Putamen (tissue), 1 donor: Measurements from ENCODE around the gene SYNJ2.

ENCODE experiments used
- DNase-seq: peaks from one replicate; pipeline ENCODE4 v3.0.0-alpha.2; 2016; ENCODE audit warnings: low spot score

Gene SYNJ2

DNA sequence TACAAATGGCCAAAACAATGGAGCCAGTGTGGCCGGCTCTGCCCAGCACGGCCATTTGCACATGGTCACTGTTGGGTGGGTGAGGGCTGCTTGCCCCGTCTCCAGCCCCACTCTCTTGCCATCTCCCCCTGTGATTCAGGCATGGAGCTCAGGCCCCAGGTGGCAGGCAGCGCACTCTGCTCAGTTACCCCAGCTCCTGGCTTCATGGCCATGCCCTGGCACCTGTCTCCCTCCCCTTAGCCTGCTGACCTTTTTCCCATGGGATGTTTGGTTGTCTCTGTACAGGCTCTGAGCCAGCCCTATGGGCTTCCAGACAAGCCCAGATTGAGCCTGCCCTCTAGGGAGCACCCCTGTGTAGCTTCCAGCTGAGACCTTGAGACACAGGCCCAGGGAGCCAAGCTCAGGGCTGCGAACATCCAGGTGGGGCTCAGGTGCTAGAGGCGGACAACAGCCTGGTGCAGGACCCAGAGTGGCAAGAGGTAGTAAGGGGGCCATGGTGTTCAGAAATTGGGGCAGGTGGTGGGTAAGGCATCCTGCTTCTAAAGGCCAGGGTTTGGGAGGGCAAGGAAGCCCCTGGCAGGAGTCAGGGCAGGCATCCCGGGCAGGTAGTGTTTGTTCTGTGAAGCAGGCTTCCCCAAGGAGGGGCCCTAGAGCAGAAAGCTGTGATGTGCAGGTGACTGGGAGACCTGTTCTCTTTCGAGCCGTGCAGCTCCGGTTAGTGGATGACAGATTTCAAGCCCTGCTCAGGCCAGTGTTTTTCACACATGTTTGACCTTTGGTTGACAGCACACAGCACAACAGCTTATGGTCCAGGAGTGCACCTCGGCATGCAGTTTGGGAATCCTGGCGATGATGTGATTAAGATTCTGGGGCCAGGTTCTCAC is 17.7 kb downstream of the SYNJ2 start:
- DNase-seq, result peak; percentile 91

DNA sequence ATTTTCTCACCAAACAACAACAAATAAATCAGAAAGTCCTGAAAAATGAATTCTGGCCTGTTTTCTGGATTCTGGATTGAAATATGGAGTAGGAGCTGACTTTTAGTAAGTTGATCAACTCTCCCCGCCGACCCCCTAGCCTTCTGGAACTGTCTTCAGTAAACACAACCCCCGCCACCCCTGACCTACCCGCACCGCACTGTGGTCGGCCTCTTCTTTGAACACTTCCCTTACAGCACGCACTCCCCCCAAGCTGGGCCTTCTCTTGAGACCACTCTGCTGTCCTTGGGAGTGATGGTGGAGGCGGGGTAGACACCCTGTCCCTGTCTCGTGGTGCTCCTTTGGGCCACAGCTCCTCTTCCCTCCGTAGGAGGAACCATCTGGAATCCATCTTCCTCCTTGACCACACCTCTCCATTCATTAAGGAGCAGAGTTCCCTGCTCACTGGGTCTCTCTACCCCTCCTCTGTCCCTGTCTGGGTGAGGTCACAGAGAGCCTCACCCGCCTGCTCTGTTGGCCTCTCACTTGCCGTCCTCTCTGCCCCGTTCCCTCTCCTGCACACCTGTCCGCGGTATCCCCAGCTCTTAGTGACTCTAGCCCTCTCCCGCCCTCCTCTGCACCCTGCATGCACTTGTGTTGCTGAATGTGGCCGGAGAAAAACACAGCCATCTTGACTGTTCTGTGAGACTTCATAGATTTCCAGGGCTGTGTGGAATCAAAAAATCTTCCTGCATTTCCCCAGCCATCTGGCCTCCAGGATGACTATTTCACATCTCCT is 19.1 kb downstream of the SYNJ2 start:
- no peak for DNase-seq

DNA sequence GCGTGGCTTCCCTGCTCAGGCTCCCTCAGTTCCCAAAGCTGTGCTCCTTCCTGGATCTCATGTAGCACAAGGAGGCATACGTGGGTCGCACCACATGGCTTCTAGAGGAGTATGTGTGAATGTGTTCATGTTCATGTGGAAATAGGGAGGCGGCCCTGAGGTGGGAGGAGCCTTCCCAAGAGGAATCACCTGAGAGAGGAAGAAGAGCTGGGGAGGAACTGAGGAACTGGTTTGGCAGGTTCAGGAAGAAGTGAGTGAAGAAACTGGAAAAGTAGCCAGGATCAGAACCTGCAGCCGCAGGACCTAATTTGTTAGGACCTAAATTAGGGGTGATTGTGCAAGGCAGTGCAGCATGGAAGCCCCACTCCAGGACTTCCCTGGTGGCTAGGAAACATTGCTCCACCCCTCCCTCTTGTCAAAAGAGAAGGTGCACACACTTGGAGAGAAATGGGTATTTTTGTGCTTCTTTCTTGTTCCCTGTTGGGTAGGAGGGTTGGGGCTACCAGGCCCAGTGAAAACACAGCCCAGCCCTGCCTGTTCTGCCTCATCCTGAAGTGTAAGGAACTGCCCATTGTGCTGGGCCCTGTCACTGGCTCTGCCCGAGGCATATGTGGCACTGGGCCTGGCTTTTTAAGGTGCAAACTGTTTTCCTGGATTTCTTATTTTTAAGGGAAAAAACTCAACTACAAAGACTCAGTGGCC is 20.7 kb downstream of the SYNJ2 start:
- no peak for DNase-seq

DNA sequence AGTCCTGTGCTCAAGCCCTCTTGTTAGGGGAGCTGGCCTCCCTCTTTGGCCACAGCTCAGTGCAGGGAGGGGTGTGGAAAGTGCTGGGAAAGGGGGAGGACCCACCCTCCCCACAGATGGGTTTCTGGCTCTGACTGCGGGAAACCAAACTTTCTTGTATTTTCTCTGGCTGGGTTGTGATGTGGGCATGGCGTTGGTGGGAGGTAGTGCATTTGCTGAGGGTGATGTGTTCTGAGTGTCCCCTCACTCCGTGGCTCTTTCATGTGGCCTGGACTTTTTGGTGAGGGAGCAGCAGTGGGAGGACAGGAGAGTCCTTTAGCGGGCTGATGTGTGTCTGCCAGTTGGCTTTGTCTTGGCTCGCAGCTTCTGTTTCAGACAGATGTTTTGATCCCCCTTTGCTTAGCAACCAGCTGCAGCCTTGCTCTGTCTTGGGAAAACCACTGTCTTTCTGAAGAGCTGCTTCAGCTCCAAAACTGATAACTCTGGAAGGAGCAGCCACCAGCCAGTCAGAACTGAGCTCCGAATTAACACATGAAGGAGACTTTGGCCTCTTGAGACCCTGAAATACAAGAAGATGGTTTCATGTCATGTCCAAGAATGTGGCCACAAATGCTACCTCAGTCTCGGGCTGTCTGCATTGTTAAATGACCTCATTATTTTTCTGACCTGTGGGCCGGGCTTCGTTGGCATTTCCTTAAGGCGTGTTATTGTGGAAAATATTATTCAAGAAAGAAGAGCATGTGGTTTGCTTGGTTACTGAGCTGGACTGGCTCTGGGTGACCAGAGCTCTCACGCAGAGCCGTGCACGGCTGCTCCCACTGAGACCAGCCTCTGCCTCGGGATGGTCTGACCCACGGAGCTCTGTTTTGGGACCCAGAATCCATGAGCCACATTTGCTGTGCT is 21.5 kb downstream of the SYNJ2 start:
- DNase-seq, result no peak

DNA sequence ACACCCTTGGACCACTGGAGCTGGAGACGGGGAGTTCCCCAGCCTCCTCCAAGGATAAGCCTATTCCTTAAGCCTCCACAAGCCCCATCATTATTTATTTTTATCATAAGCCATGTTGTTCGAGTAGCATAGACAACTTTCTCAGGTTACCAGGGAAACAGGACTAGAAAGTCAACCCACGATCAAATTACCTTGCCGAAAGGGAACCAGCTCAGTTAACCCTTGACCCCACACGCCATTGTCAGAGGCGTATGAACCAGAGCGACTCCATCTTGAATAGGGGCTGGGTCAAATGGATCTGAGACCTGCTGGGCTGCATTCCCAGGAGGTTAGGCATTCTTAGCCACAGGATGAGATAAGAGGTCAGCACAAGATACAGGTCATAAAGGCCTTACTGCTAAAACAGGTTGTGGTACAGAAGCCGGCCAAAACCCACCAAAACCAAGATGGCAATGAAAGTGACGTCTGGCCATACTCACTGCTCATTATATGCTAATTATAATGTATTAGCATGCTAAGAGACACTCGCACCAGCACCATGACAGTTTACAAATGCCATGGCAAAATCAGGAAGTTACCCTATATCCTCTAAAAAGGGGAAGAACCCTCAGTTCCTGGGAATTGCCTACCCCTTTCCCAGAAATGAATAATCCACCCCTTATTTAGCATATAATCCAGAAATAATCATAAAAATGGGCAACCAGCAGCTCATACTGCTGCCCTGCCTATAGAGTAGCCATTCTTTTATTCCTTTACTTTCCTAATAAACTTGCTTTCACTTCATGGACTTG is 22.4 kb downstream of the SYNJ2 start:
- no peak for DNase-seq

DNA sequence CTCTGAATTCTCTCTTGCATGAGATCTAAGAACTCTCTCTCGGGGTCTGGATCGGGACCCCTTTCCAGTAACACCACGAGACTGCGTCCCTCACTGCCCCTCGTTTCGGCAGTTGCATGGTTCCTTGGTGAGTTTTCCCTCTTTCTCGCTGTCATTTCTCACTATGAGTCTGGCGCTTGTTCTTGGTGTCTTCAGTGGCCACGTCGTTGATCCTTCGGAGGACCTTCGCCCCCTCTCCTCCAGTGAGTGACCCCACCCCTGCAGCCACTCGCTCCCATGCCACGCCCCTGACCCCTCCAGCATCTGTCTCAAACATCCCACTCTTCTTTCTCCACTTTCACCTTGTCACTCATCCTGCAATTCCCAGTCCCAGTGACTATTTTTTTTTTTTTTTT is 23.0 kb downstream of the SYNJ2 start:
- no peak for DNase-seq

DNA sequence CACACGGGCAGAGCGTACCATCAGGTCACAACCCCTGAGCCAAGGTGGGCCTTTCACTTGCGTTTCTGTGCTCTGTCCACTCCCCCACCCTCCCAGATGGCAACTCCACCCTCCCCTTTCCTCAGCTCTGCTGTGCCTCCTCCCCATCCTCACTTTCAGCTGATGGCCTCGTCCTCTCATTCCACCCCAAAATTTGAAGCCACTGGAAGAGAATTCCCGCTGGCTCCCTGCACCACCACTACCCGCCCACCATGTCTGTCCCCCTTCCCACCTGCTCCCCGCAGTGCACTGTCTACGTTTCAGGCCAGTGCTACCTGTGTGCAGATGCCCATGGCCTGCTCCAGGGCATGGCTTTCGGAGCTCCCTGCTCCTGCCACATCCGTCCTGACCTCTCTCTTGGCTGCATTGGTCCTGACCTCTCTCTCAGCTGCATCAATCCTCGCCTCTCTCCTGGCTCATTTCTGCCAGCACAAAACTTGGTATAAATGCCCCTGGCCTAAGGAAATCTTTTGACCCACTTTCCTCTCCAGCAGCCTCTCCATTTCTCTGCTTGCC is 24.0 kb downstream of the SYNJ2 start:
- DNase-seq, result no peak

DNA sequence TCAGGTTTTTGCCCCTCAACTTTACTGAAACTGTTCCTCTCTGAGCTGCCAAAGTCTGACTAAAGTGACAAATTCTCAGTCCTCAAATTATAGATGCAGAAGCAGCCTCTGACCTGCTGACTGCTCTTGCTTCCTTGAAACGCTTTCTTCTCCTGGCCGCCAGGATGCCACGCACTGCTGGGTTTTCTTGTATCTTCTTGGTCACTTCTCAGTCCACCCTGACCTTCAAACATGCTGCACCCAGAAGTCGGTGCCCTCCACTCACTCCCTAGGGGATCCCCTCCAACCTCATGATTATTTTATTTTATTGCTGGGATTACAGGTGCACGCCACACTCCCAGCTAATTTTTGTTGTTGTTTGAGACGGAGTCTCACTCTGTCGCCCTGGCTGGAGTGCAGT is 24.7 kb downstream of the SYNJ2 start:
- DNase-seq, result no peak

DNA sequence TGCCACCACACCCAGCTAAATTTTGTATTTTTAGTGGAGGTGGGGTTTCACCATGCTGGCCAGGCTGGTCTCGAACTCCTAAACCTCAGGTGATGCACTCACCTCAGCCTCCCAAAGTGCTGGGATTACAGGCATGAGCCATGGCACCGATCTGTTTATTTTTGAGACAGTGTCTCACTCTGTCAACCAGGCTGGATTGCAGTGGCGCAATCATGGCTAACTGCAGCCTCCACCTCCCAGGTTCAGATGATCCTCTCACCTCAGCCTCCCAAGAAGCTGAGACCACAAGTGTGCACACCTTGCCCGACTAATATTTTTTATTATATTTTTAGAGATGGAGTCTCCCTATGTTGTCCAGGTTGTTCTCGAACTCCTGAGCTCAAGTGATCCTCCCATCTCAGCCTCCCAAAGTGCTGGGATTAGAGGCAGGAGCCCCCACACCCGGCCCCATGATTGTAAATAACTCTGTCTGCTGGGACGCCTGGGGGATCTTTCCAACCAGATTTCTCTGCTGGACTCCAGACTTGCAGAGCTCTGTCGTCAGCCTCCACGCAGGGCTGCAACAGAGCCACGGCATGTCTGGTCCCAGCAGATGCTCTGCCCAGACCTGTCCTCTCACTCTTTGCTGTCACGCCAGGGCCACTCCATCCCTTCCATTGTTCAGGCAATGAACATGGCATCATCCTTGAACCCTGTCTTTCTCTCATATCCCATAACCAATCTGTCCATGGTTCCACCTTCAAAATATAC is 25.3 kb downstream of the SYNJ2 start:
- no peak for DNase-seq

DNA sequence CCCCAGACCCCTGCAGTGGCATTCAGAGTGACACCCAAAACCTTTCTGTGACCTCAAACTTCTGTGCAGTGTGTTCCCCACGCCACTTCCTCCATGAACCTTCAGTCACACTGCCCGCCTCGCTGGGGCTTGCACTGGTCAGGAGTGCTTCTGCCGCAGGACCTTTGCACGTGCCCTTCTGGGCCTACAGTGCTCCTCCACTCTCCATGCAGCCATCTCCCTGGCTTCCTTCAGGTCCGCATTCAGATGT is 27.1 kb downstream of the SYNJ2 start:
- no peak for DNase-seq

DNA sequence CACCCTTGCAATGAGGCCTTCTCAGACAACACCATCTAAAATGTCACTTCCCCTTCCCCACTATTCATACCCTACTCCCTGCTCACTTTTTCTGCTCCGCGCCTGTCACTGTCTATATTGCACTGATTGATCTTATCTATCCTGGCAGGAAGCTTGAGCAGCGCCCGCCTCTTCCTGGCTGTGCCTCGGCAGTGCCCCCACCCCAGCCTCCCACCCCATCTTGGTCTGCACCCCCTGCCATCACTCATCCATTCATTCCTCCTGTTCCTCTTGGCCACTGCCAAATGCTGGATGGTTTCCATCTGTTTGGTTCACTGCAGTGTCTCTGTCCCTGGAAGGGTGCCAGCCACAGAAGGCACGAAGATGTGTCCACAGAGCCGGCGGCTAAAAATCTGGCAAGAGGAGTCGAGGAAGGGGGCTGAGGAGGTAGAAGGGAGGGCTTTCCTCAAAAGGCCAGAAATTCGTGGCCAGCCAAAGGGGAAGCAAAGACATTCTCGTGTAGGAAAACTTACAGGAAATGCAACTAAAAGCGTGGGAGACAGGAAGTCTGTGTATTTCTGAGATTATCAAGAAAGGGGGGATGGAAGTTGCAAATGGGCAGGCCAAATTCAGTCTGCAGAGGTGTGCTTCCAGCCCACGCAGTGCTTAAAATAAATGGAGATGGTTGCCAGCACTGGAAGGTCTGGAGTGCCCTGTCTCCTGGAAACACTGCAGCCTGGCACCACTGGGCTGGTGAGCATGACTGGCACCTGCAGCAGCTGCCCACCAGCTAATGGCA is 27.6 kb downstream of the SYNJ2 start:
- DNase-seq, result peak; percentile 88

DNA sequence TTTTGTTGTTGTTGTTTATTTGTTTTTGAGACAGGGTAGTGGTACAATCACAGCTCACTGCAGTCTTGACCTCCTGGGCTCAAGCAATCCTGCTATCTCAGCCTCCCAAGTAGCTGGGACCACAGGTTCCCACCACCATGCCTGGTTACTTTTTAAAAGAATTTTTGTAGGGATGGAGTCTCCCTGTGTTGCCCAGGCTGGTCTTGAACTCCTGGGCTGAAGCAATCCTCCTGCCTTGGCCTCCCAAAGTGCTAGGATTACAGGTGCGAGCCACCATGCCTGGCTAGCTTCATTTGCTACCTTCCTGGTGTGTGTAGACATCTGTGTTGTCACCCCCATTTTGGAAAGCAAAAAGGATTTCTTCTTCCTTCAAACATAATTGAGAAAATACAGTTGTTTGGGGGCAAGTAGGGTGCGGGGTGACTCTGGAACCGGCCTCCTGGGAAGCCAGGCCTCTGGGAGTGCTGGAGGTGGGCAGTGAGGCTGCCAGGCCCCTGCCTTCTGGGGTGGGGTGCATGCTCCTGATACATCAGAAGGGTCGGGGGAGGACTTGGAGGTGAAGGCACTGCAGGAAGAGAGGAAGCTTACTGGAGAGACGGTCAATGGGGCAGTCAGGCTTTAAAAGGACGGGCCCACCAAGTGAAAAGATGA is 28.4 kb downstream of the SYNJ2 start:
- no peak for DNase-seq

DNA sequence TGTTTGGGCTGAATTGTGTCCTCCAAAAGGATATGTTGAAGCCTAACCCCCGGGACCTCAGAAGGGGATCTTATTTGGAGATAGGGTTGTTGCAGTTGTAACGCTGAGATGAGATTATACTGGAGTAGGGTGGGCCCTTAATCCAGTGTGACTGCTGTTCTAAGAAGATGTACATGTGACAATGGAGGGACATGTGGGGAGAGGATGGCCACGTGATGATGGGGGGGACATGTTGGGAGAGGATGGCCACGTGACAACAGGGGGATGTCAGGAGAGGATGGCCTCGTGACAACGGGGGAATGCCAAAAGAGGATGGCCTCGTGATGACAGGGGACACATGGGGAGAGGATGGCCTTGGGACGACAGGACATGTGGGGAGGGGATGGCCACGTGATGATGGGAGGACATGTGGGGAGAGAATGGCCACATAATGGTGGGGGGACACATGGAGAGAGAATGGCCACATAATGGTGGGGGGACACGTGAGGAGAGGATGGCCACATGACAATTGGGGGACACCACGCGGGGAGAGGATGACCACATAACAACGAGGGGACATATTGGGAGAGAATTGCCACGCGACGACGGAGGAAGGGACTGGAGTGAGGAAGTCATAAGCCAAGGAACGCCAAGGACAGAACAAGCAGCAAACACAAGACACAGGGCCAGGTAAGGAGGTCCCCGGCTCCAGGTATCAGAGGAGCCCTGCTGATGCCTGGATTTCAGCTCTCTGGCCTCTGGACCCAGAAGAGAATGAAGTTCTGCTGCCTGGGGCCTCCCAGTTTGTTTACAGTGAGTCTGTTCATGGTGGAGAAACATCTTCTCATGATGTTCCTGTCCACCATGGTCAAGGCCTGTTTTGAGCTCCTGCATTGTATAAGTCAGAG is 29.2 kb downstream of the SYNJ2 start:
- DNase-seq, result no peak

DNA sequence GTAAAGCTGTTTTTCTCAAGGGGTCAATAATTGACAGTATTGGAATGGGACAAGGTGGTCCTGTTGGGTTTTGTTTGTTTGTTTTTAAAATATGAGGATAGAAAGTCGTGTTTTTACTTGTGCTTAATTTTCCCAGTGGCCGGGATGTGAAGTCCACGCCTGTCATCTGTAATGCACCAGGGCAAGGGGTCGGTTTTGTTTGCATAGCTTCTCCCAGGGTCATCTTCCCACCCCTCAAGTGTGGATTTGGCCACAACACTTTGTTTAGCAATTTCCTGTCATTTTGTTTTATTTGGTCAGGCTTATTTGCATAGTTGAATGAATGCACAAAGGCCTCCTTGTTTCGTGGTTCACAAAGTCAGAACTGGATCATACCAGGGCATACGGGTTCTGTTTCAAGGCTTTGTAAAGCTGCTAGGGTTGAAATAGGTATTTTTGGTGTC is 29.8 kb downstream of the SYNJ2 start:
- DNase-seq, result peak; percentile 89

DNA sequence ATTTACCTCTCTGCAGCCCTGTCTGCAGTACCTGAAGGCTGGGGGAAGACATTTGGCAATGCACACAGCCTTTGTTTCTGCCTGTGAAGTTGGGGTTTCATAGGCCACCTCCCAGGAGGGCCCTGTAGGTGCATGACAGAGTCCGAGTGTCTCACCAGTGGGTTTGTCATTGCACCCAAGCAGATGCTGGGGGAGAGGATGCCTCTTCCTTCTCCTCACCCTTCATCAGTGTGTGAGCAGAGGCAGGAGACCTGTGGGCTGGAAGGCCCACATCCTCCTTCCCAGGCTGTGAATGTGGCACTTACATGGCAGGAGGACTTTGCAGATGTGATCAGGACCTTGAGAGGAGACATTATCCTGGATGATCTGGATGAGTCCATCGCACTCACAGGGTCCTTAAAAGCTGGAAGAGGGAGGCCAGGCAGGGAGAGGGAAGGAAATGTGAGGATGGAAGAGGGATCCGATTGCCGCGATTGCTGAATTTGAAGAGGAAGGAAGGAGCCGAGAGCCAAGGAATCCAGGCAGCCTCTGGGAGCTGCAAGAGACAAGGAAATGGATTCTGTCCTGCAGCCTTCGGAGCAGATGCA is 30.4 kb downstream of the SYNJ2 start:
- no peak for DNase-seq

DNA sequence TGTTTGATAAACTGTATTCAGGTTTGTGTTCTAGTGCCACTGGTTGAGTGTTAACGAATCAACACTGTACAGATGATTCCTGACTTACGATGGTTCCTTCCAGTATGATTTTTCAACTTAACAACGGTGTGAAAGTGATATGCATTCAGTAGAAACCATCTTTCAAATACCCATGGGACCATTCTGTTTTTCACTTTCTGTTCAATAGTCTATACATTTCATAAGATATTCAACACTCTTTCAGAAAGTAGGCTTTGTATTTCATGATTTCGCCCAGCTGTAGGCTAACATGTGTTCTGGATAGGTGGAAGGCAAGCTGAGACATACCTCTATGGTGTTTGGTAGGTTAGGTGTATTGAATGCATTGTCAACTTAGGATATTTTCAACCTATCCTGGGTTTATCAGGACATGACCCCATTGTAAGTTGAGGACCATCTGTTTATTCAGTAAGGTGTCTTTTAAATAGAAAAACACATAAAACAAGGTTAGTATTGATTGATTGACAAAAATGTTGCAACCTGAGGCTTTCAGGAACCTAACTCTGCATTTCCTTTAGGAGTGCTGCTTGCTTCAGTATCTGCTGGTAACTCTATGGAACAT is 32.3 kb downstream of the SYNJ2 start:
- DNase-seq, result no peak
